Kidney capillary endothelial cell (primary cell): ENCODE measurements around the gene SCG3.

ENCODE experiments used
- DNase-seq: peaks from one replicate; pipeline ENCODE4 v3.0.0-alpha.2; 2018; ENCODE audit warnings: low spot score

Gene SCG3

DNA sequence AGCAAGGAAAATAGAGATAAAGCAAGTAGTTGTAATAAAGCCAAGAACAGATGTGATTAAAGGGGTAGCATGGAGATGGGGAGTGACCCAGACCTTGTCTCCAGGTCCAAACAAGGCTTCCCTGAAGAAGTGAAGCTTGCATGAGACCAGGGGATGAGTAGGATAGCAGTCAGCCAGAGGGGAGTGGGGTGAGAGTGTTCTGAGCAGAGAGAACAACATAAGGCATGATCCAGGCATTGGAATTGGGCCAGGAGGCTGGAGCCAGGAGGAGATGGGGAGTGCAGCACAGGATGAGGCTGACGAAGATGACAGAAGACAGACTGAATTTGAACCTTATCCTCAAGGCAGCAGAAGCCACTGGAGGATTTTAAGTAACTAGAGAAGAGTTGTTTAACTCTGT lies 77.3 kb downstream of the SCG3 start:
- no peak for DNase-seq

DNA sequence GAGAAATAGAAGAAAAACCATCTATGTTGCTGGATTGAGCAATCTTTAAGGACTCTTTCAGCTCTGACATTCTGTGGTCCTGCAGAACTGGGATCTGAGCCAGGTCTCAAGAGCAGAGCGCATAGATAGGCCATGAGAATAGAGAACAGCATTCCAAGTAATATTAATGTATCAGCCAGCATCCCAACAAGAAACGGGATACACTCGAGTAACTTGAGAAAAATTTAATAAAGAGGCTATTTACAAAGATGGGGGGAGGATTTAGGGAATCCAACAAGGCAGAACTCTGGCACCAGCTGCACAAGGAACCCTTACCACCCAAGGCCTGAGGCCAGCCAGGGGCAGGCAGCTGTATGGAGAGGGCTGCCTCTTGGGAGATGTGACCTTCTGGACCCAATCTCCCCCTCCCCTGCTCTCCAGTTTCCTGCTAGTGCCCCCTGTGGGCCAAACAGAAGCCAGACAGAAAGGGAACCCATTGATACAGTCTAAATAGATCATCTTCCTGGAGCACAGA lies 78.3 kb downstream of the SCG3 start:
- no peak for DNase-seq

DNA sequence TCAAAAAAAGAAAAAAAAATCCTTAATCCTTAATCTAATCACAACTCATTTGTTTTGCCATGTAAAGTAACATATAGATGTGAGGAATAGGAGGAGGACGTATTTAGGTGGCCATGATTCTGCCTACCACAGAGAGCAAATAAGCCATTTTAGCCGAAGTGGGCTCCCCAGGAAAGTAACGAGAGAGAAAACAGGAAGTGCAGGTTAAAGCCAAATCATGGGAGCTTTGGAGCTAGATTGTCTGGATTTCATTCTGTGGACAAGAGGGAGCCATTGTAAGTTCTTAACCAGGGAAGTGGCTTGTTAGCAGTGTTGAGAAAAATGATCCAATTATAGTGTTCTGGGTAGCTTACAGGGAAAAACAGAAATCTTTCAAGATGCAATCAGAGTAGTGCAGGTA lies 79.5 kb downstream of the SCG3 start:
- DNase-seq = no peak

DNA sequence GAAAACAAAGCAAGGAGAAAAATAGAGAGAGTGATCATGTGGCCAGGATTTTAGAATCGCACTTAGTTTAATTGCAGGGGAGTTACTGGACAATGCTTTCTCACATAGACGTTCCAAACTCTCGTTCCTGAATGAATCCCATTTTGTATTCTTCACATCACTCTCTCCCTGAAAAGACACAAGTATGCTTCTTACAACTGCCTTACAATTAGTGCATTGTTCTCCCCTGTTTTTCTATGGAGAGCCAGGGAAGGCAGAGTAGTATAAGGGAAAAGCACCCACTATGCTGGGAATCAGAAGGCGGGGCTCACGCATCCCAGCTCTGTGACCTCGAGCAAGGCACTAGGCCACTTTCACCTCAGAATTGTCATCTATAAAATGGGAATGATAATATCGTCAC lies 84.4 kb downstream of the SCG3 start:
- no peak for DNase-seq

DNA sequence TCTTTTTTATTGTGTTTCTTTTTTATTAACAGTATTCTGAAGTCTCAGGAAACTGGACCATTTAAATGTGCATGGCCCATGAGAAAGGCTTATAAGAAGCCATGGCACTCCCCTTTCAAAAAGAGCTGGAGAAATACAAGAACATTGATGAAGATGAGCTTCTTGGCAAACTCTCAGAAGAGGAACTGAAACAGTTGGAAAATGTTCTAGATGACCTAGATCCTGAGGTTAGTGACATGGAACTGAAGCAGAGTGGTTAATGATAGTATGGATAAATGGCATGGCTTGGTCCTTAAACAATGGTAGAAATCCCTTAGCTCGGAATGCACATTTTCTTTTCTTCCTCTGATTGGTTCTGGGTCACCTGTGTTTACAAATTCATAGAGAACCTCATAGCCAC lies 85.0 kb downstream of the SCG3 start:
- no peak for DNase-seq

DNA sequence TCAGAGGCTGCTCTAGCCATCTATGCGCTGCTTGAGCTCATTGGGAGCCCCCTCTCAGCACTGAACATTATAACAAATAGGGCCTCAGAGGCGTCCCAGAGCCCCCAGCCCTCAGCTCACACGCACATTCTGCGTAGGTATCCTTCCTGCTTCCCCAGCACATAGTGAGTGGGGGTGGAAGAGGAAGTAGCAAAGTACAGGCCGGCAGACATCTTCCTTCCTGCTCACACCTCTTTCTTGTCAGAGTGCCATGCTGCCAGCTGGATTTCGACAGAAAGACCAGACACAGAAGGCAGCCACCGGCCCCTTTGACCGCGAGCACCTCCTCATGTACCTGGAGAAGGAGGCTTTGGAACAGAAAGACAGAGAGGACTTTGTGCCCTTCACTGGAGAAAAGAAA lies 86.7 kb downstream of the SCG3 start:
- DNase-seq = peak; percentile 73
